Right lobe of liver (tissue), 4 donors: ENCODE measurements around the gene CD300A.

ENCODE experiments used
- POLR2A ChIP-seq: fragments of 450-650 bp; IDR thresholded peaks from one replicate; pipeline ENCODE4 v1.6.1; 2017; ENCODE audit warnings: antibody characterized with exemption, mild to moderate bottlenecking
- TF ChIP-seq, protein P1 (sequence below), 4 donors: fragments of 200-600 bp in 3 of 4; fragments of 450-650 bp in 1 of 4; IDR thresholded peaks; one replicate each; pipeline versions ENCODE4 v1.5.1 to v1.8.0; 2016 to 2022; ENCODE audit warnings: antibody characterized with exemption in 4 of 4, mild to moderate bottlenecking in 2 of 4
- donor health status: DM: no; HTN: no; CAD: no.
- donor health status: DM: no; HTN: no; CAD: no.
- donor health status: DM: no; HTN: yes; CAD: no.

DNA sequence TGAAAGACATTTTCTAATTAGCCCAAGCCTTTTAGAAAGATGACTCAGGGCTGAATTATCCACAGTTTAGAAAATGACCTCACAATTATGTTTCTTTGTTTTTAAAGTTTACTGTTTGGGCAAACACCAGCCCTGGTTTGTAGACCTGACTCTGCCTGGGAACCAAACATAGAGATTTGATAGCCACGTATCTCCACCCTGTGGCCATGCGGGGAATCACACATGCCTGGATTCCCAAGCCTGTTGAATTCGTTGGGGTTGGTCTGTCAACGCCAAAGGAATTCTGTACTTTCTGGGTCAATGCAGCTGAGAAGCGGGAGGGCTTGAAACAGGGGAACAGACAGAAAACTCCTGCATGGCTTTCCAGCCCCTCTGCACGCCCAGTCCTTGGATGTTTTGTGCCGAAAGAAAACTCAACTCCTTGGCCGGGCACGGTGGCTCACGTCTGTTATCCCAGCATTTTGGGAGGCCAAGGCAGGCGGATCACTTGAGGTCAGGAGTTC, 26.9 kb downstream of the CD300A start:
- TF ChIP-seq, protein P1, sequence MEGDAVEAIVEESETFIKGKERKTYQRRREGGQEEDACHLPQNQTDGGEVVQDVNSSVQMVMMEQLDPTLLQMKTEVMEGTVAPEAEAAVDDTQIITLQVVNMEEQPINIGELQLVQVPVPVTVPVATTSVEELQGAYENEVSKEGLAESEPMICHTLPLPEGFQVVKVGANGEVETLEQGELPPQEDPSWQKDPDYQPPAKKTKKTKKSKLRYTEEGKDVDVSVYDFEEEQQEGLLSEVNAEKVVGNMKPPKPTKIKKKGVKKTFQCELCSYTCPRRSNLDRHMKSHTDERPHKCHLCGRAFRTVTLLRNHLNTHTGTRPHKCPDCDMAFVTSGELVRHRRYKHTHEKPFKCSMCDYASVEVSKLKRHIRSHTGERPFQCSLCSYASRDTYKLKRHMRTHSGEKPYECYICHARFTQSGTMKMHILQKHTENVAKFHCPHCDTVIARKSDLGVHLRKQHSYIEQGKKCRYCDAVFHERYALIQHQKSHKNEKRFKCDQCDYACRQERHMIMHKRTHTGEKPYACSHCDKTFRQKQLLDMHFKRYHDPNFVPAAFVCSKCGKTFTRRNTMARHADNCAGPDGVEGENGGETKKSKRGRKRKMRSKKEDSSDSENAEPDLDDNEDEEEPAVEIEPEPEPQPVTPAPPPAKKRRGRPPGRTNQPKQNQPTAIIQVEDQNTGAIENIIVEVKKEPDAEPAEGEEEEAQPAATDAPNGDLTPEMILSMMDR (IDR thresholded peaks at IDR 0.05), result peak; percentile 85 to 97 (median 90)
- TF ChIP-seq POLR2A, result no peak
